Measurements from ENCODE around the gene PON2. TPM values are rescaled to one million over a fixed set of nuclear protein-coding genes. Genes with fewer than 3 reads are reported as not detected.

The PON2 gene
- total RNA-seq, 2 donors from 2014 or later, result 3.9 to 9.3 TPM

DNA sequence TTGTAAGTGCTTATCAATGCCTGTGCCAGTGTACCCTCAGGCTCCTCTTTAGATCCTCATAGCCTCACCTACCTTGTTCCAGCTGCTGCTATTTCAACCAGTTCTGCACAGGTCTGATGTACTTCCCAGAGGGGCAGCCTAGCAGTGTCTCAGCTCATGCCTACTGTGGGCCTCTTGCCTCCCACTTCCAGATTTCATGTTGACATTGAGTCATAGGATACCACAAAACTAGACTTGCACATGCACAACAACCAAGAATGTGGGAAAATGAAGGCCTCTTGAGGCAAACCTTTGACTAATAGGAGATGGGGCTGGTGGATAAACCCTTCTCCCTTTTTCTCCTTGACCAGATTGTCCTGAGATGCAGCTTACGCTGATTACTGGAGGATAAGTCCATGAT, 69.7 kb downstream of the PON2 start:
- H3K27ac Mint-ChIP-seq, result no peak overlapping the region
- H3K4me1 Mint-ChIP-seq, result no peaks in the 10 kb centered on the region
- H3K36me3 Mint-ChIP-seq (ENCODE audit: low read depth), result no peaks in the 10 kb centered on the region
- ATAC-seq (replicated peaks), result no peak
- no peak overlapping the region for H3K4me3 Mint-ChIP-seq
- peaks cover 4% of the 10 kb centered on the region for H3K27me3 Mint-ChIP-seq
- no peaks in the 10 kb centered on the region for H3K9me3 Mint-ChIP-seq

DNA sequence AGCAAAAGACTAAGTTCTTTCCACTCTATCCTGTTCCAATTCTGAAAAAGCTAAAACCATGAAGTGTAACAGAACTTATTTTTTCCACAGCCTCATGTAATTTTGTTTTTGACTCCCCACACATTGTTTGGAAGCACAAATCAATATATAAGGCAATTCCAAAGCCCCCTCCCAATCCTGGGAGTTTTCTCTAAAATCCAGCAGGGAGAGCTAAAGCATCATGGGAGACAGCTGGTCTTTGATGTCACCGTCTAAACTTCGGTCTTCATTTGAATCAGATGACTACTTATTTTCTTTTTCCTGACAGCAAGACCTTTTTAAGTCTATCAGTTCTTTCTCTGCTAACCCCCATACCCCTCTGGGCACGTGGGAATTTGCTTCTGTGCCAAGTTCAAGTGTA, 77.2 kb downstream of the PON2 start:
- Mint-ChIP-seq H3K4me1 (no peaks in the 10 kb centered on the region), H3K27ac (no peak overlapping the region), H3K36me3 (ENCODE audit: low read depth) (no peaks in the 10 kb centered on the region), H3K4me3 (no peak overlapping the region), H3K9me3 (peaks cover 5% of the 10 kb centered on the region), H3K27me3 (peaks cover 12% of the 10 kb centered on the region)
- ATAC-seq (replicated peaks), result no peak

Other genes starting within 250 kb of the PON2 start
- gene PON1, start 110.5 kb downstream of the PON2 start, total RNA-seq, result not detected
- not detected for gene PON3, start 38.7 kb downstream of the PON2 start, total RNA-seq
- gene ASB4, start 50.9 kb upstream of the PON2 start, total RNA-seq, result not detected
- gene PDK4, start 161.5 kb upstream of the PON2 start, total RNA-seq, result not detected

Data from activated T-helper 17 cell treated with anti-CD3 and anti-CD28 coated beads, Interleukin-2, amount 50 U/mL, for 72 hours (primary cell).